ENCODE results near the gene KIF1A.

Gene KIF1A

DNA sequence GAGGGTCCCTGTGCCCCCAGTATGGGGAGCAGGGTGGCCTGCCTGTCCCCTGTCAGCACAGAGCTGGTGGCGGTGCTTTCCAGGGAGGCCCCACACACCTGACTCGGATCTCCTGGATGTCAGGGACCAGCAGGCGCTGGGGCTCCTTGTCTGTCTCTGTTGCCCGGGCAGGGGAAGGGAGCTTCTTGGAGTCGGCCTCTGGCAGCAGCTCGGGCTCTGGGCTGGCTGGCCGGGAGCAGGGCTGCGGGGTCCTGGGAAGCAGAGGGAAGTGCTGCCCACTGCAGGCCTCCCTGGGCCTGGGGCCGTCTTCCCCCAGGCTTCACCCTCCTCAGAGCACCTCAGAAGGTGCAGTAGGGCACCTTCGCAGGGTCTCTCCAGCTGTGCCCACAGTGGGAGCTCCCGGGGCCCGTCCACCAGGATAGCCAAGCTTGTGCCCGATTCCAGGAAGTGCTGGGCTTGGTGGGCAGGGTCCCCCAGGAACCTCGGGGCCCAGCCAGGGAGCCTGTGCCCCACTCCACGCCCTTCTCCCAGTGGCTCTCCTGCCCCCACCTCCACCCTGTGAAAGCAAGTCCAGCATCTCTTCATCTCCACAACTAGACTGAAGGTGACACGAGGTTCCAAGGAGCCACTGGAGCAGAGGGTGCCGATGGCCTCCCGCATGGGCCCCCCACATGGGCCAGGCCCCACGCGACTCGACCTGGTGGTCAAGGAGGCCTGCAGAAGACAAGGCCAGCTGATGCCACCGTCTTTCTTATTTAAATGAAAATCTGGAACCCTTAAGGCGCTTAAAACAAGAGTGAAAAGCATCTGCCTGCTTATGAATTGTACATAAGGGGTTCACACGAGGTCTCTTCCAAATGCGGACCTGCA lies 100.1 kb downstream of the KIF1A start:
- no peak for DNase-seq (ENCODE audit: low spot score)

DNA sequence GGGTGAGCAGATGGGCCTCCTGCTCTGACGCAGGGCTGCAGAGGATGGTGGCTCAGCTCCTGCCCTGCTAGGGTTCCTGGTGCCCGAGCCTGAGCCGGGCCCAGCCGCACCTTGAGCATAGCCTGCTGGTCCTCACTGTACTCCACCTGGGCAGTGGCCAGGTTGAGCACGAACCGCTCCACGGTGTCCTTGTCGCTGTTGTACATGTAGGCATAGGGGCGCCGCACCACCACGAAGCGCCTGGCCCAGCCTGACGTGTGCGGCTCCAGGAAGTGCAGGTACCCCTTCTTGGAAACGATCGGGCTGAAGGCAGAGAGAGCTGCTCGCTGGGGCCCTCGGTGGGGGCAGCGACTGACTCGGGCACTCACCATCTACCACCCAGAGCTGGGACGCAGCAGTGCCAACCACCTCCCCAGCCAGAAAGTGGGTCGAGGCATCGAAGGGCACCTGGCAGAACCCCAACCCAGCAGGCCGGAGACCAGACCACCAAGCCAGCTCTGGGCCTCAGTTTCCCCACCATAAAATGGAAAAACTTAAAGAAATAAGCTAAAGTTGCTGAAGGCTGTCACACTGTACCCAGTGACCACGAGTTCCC lies 101.0 kb downstream of the KIF1A start:
- no peak for DNase-seq (ENCODE audit: low spot score)

DNA sequence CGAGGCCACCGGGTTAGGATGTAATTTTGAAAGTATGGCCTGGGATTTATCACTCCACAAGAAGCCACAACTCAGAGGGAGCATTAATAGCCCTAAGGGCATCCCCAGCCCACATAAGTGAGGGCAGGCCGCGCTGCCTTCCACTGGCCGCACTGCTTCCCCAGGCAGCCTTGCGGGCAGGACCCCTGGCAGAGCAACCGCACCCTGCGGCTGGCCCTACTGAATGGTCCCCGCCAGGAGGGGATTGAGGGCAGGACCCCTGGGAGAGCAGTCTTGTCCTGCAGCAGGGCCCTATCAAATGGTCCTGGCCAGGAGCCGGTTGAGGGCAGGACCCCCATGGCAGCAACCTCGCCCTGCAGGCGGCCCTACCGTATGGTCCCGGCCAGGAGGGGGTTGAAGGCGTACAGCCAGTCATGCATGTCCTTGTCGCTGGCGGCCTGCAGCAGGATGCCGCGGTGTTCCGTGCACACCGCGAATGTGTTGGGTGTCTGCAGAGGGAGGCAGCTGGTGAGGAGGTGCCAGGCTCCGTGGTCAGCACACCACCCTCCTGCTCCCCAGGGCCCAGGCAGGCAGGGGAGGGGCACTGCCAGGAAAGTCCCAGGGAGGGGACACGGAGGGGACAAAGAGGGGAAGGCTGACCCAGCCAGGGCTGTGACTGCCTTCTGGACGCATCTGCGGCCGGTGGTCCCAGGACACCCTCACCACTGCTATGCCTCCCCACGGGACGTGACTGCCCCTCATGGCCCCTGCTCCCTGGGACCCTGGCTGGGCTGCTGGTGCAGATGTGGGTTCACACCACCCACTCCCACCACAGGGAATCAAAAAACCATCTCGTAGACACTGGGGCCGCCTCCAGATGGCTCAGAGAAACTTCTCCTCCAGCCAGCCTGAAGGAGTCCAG lies 102.1 kb downstream of the KIF1A start:
- no peak for DNase-seq (ENCODE audit: low spot score)

DNA sequence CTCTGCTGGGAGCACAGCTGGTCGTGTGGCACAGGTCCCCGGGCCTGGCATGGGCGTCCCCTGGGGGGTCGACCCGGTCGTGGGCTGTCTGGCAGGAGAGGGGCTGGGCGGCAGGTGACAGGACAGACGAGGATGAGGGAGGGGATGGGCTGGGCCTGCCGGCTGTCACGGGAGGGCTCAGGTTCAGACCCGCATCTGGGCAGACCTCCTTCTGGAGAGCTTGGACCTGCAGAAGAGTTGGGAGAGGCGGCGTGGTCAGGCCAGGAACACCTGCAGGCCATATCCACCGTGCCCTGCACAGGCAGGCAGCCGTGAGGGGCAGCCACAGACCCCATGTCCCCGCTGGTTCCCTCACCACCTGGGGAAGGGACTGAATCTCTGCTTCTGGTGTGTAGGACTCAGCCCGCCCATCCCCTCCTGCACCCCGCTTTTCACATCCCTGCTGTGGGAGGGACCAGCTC lies 102.8 kb downstream of the KIF1A start:
- no peak for DNase-seq (ENCODE audit: low spot score)

DNA sequence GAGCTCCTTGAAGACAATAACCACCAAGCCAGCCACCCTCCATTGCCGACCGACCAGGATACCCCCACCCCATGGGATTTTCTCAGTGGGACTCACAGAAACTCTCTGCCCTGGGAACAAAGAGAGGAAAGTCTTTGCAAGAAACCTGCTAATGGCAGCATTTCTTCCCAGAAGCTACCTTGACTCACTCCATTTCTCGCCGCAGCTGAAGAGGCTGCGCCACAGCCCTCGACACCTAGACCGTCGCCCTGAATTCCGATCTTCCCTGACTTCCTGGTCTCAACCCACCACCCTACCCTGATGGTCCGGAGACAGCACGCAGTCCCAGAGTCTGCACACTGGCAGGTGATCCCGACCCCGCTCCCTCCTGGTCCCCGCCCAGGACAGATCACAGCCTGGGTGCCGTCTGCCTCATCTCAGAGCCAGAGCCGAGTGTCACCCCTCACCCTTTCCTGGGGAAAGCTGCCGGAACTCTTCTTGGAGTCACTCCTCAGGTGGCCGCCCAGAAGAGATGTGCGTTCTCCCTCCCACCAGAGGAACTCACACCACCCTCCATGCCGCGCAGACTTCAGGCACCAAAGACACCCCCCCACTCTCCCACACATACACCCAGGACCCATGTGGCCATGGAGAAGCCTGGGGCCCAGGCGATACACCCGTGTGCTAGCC lies 103.8 kb downstream of the KIF1A start:
- DNase-seq (ENCODE audit: low spot score) = no peak

DNA sequence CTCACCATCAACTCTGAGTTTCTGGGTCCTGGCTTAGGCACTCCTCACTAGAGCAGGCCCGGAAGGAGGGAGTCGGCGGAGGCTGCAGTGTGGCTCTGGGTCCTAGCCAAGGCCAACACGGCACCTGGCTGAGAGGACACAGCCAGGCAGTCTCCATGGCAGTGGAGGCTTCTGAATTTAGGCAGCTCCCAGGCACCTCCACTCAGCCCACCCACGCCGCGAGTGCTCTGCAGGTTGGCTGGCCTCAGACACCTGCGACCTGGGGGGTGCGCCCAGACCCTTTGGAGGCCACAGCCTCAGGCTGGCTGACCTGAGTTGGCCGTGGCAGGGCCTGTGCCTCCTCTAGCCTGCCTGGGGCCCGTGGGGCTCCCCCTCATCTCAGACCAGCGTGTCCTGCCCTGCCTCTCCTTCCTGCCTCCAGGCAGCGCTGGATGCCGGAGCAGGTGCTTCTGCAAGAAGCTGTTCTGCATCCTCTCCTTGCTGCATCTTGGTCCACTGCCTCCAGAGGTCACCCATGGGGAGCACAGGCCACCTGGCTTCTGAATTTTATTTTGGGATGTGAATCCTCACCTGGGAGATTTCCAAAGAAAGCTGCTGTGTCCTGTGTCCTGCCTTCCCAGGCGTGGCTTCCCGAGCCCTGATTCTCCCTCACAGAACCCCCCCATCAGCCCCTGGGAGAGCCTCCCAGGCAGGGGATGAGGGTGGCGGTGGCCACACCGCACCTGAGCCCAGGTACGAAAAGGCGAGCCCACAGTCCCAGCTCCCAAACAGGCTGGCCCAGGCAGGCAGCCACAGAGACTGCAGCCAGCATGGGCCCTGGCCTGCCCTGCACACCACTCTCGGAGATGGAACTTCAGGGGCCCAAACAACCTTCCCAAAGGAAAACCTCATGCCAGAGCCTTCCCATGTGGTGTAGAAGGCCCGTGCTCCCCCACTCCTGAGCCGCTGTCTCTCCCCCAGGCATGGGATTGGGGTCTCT lies 105.0 kb downstream of the KIF1A start:
- no peak for DNase-seq (ENCODE audit: low spot score)

DNA sequence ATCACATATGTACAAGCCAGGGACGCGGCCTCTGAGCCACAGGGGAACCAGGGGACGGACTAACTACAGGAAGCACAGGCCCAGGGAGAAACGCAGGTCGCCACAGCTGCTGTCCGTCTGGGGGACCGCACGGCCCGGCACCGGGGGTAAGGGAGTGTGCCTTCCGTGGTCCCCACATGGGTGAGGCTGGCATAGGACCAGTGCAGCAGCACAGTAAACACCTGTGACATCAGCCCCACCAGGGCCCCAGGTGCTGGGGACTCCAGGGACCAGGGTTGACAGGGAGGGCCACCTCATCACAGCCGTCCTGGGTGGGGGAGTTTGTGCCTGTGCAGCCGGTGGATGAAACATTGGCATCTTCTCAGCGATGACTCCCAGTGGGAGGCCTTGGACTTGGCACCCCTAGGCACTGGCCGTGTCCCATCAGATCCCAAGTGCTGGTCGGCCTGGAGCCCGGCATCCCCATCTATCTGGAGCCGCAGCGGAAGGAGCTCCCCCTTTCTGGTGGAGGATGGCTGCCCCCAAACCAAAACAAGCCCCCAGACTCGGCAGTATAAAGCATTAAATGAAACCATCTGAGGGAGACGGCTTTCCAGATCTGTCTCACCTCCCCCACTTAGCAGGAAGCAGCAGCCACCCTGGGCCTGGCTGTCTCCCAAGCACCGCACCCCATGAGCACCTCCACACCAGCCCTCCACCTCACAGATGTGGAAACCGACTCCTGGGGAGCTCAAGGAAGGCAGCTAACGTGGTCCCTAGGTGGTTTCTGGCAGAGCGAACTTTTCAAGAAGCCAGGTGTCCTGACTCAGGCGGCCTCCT lies 105.9 kb downstream of the KIF1A start:
- no peak for DNase-seq (ENCODE audit: low spot score)

DNA sequence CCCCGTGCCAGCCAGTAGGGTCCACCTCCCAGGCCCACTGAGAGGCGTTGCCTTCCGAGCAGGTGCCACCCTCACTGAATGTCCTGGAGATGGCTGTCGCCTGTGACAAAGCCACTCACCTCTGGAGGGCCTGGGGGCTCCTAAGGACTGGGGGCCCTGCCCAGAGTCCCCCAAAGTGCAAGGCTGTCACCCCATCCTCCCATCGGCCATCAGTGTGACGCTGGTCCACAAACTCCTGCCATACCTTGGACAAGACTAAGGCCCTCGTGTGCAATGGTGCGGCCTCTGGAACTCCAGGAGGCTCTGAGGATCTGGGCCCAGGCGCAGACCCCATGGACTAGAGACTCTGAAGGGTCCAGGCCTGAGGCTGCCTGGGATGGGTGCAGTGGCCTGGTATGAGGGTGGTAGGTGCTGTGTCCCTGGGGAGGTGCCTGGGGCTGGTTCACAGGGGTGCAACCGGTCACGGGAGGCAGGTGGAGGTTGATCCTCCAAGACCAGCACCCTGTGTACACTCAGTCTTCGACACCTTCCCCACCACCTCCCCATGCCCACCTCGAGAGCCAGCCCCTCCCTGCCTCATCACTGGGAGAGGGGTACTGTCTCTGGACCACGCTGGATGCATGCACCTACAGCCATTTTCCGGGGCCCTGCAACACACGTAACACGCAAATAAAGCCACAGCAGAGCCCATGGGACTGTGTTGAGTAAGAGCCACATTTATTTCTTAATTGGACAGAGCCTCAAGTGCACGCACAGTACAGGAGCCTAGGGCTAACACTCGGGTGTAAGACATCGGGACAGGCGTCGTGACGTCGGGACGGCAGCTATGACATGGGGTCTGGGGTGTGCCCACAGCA lies 106.7 kb downstream of the KIF1A start:
- DNase-seq (ENCODE audit: low spot score) = no peak

DNA sequence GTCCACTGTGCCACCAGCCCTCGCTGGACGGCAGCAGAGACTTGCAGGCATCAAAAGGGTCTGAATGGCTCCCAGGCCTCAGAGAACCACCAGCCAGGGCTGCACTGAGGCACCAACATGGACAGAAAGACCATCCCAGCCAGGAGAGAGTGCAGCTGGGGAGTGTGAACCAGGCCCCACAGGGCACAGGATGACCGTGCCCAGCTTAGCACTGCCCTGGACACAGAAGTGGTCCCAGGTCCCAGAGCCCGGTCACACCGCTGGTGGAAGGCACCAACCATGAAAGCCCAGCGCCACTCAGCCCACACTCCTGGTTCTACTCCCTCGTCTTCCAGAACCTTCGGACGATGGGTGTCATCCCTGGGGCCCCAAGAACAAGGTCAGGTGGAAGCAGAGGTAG lies 107.9 kb downstream of the KIF1A start:
- no peak for DNase-seq (ENCODE audit: low spot score)

DNA sequence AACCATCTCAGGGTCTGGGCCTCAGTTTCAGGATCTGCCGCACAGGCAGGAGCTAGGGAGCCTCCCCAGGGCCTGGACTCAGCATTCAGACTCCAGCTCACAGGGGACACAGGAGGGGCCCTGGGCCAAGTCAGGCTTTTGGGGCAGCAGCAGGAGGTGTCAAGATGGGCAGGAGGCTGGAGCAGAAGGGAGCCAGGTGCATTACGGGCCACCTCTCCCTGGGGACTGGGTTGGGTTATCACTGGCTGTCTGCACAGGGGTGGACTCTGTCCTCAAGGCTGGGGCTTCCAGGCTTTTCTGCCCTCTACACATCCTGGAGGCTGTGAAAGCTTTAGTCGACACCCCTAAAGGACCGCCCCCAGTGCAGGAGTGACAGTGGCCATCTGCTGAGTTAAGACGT lies 108.3 kb downstream of the KIF1A start:
- DNase-seq (ENCODE audit: low spot score) = no peak

DNA sequence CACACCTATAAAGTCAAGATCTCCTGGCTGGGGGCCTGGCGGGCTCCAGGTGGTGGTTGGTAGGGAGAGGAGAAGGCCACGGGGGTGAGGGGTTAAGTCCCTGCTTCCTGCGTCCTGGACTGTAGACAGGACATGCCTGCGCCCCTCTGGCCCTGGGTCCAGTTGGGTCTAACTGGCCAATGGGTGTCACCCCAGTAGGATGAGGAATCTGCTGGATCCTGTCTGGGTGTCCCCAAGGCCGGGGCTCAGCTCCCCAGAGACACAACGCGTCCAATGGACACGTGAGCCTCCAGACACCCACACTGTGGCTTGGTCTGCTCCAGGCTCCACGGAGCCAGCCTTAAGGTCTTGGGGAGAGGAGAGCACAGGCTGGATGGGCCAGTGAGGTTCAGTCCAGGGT lies 108.7 kb downstream of the KIF1A start:
- no peak for DNase-seq (ENCODE audit: low spot score)

DNA sequence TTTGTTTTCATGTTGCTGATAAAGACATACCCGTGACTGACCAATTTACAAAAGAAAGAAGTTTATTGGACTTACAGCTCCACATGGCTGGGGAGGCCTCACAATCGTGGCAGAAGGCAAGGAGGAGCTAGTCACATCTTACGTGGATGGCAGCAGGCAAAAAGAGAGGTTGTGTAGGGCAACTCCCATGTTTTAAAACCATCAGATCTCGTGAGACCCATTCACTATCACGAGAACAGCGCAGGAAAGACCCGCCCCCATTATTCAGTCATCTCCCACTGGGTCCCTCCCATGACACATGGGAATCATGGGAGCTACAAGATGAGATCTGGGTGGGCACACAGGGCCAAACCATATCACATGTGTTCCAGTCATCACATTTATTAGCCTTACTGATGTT lies 111.6 kb downstream of the KIF1A start:
- no peak for DNase-seq (ENCODE audit: low spot score)

DNA sequence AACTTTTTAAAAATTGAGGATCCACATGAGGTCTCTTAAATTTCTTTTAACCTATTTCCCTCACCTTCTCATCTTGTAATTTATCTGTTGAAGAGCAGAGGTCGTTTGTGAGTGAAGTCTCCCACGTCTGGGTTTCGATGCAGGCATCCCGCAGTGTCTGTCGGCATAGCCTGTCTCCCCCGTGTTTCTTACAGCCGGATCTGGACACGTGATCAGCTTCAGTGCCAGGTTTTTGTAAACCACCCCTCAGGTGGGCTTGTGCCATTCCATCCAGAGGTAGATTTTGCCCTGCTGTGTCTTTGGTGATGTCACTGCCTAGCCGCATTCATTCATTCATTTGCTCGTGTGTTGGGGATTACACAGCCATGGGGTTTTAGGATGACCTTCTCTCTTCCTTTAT lies 112.2 kb downstream of the KIF1A start:
- DNase-seq (ENCODE audit: low spot score) = no peak

DNA sequence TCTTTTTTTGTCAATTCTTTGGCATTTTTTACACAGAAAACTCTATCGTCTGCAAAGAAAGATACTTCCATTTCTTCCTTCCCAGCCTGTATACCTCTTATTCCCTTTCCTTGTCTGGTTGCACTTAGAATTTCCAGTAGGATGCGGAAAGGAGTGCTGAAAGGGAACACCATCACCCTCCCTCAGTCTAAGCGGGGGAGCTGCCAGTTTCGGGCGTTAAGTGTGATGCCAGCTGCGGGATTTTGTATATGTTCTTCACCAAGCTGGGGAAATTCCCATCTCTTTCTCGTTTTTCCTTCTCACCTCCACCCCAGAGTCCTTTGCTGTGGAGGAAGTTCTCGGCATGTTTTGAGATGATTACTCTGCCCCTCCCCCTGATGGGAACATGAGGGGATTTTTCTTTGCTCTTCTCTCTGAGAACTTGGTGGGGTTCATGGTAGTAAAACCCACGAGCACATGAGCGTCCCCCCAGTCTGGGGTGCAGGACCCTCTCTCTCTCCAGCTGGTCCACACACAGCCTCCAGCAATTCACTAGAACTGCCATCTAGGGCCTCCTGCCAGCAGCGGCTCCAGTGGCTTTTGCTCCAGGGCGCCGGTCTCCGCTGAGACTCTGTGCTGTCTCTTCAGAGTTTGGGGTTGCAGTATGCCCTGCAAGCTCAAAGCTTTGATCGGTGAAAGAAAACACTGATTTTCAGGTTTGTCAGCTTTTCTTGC lies 112.8 kb downstream of the KIF1A start:
- no peak for DNase-seq (ENCODE audit: low spot score)

DNA sequence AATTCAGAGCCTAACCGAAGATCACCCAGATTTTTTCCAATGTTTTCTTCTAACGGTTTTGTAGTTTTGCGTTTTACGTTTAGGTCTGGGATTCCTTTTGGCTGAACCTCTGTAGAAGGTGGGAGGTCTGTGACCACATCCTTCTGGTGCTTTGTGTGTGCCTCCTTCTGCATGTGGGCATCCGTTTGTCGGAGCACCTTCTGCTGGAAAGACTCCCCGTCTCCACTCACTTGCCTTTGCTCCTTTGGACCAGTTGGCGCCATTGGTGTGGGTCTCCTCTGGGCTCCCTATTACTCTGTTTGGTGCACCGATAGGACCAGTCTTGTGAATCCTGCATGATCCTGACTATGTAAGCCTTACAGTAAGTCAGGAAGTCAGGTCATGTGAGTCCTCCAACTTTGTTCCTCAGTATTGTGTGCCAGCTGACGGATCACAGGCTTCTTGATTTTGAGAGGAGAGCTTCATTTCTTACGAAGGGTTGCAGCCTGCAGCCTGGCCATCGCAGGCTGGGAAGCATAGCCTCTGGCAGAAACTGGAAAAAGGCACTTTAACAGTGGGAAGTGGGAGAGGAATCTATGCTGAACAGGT lies 114.7 kb downstream of the KIF1A start:
- peak; percentile 46 for DNase-seq (ENCODE audit: low spot score)

DNA sequence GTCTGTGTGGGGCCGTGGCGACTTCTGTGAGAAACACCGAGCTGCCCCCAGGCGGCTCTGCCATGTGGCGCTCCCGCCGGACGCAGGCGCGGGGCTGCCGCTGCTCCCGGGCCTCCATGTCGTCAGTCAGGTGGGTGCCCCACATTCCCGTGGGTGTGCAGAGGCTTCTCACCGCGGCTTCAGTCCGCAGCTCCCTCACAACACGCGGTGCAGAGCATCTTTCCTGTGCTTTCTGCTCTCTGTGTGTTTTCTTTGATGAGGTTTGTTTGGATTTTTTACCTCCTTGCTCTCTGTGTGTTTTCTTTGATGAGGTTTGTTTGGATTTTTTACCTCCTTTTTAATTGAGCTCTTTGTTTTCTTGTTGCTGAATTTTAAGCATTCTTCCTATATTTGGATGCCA lies 115.4 kb downstream of the KIF1A start:
- peak; percentile 72 for DNase-seq (ENCODE audit: low spot score)

DNA sequence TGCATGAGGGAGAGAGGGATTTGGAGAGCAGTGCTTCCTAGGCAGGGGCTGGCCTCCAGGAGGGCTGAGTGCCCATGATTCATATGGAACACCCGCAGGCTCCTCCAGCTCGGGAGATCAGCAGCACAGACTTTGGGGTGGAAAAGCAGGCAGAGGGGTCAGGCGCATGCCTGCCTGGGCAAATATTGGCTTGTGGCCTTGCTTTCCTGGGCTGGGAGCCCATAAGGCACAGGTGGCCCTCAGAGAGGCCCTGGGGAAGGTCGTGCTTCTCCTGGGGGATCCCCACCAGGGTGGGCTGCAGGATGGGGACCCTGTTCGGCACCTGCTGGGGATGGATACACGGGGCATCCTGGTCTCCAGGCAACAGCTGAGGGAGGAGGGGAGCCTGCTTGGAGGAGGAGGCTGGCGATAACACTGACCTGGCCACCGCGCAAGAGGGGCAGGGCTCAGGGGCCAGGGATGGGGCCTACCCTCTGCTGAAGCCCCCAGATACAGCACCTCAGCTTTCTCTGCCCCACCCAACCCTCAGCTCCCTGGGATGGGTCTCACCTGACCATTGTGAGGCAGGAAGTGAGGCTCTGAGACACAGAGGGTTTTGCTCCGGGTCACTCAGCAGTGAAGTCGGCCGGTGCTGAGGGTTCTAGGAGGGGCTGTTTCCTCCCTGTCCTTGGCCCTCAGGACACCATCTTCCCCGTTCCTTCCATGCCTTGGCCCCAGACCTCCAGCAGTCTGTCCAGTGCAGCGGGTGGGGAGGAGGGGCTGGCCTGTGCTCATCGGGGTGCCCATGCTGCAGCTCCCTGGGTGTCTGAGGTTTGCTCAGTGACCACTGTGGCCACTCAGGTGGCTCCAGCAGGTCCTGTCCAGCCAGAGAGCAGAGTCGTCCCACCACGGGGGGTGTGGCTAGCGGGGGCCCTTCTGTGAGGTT lies 116.3 kb downstream of the KIF1A start:
- DNase-seq (ENCODE audit: low spot score) = no peak

Measured in SW480 (cell line).